Renal cortical epithelial cell (primary cell): ENCODE measurements around the gene LRP5. TPM values are rescaled to one million over a fixed set of nuclear protein-coding genes. Genes with fewer than 3 reads are reported as not detected.

ENCODE experiments used
- DNase-seq: peaks from one replicate; pipeline ENCODE4 v3.0.0-alpha.2; 2011; ENCODE audit warnings: low read depth
- total RNA-seq: library from RNA; depleted of rRNA; stranded (reverse); fragments of >200 nt; gene quantifications from 2 replicates; pipeline ENCODE4 v1.2.3, GENCODE V29; 2014

LRP5 gene
- 16.8 and 58.6 TPM in 2 replicates for total RNA-seq

DNA sequence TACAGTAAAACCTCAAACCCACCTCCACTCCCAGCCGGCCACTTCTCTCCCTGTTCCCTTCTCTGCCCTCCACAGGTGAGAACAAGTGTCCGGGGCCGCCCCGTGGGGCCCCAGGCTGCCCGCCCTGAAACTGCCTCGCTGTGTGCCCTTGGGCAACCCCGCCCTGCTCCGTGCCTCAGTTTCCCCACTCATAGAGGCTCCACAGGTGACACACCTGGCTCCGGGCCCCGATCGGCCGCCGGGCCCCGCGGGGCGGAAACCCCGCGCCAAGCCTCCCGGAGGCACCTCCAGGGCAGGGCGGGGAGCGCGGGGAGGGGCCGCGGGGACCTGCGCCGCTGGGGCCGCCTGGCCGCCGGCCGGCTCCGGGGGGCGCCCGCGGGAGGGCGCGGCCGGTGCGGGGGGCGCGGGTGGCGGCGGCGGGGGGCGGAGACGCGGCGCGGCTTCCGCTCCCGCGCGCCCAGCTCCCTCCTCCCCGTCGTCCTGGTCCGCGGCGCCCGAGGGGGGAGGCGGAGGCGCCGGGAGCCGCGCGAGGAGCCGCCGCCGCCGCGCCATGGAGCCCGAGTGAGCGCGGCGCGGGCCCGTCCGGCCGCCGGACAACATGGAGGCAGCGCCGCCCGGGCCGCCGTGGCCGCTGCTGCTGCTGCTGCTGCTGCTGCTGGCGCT, at the start of gene LRP5:
TSS of gene LRP5 (plus strand) at position 475 of the 663 bp plus-strand sequence. CDS start at position 599, 124 bp downstream.
- DNase-seq = no peak

- DNase-seq = no peak
Observed at GRCh38 chr11:68263444-68264035, 48.9 kb upstream of the LRP5 start.

- DNase-seq = no peak
Observed at GRCh38 chr11:68264244-68264643, 48.1 kb upstream of the LRP5 start.

DNA sequence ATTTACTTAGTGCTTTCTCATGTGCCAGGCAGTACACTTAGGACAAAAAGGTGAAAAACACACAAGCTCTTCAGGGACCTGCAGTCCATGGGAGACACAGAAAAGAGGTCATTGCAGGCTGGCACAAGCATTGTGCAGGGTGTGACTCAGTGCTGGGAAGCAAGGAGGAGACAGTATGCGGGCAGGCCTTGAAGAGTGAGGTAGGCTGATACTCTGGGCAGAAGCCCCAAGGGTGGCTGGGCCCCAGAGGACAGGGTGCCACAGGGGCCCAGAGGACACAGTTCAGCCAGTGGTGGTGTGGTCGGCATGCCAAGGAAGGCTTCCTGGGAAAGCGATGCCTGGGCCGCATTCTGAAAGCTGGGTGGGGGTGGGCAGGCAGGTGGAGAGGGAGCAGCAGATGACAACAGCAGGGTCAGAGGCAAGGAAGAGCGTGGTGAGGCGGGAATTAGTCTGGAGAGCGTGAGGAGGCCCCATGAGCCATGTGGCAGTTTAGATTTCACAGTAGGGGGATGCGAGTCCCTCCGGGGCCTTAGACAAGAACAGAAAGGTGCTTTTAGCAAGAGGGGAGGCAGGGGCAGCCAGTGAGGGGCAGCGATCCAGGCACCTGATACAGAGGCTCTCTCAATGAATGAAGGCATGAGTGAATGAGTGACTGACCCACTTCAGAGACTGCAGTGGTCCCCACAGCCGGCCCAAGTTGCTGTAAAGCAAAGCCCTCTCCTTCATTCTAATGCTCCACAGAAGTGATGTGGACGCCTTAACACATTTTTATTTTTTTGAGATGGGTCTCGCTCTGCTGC, 47.5 kb upstream of the LRP5 start:
- no peak for DNase-seq

DNA sequence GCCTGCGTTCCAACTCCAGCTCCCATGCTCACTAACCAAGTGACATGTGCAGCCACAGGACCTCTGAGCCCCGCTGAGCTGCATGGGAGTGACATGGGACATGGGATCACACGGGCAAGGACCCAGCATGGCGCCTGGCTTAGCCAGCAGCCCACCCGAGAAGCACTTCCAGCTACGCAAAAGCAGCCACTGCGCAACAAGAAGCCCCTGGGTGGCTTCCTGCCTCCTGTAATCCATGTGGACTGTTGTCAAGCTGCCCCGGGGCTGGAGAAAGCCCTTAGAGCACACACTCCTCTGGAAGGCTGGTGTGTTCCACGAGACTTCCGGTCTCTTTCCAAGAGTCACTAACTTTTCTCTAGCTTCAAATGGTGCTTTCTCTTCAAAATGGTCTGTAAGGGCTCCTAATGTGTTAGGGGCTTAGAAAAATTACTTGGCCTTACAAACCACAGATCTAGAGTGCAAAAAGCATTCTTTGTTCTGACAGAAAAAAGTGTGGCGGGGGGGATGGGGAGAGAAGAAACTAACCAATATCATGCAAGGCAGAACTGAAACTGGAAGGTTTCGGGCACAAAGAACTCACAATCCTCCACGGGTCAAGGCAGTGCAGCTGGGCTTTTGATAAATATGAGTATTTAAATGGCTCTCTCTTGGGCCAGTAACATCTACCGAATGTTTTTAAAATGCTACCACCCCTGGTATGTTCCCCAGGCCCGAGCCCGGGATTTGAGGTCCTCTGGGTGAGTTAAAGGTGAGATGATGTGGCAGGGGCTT, 46.1 kb upstream of the LRP5 start:
- DNase-seq = no peak

DNA sequence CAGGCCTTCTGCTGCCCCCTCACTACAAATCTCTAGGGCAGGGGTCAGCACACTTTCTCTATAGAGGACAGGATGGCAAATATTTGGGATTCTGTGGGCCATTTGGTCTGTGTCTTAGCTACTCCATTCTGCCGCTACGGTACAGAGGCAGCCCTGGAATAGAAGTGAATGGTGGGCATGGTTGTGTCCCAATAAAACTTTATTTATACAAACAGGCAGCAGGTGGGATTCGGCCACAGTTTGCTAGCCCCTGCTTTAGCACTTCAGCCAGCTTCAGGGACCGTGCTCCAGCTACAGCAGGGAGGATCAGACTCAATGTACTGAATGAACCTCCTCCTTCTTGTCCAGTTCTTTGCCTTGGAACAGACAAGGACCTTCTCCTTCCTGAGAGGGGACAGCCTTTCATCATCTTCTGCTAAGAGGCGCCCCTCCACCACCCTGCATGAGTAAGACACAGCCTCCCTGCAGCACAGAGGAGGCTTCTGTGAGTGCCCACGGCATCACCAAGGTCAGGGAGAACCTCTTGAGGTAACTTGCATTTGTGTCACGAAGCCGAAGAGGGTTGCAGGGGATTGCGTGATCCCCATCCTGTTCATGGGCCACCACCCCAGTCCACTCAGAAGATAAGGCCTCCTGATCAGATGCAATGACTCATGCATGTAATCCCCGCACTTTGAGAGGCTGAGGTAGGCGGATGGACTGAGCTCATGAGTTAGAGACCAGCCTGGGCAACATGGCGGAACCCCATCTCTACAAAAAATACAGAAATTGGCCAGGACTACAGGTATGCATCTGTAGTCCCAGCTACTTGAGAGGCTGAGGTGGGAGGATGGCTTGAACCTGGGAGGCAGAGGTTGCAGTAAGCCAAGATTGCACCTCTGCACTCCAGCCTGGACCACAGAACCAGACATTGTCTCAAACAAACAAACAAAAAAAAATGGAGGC, 45.2 kb upstream of the LRP5 start:
- no peak for DNase-seq

DNA sequence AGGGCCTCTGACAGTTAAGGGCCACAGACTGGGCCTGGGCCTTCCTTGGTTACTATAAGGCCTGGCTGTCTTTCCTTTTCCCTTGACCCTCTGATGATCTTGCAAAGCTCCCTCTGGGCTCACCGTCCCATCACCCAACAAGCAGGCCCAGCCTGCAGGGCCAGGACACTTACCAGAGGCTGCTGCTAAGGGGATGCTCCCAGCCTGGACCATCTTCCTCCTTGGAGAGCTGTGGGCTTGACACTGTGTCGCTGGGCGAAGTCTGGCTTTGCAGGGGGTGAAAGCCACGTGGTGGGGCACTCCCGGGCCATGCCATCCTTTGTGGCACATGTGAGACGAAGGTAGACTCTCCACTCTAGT, 44.5 kb upstream of the LRP5 start:
- DNase-seq = no peak

GRCh38 chr11:68269414-68270081, 42.8 kb upstream of the LRP5 start:
- DNase-seq = peak; percentile 54

DNA sequence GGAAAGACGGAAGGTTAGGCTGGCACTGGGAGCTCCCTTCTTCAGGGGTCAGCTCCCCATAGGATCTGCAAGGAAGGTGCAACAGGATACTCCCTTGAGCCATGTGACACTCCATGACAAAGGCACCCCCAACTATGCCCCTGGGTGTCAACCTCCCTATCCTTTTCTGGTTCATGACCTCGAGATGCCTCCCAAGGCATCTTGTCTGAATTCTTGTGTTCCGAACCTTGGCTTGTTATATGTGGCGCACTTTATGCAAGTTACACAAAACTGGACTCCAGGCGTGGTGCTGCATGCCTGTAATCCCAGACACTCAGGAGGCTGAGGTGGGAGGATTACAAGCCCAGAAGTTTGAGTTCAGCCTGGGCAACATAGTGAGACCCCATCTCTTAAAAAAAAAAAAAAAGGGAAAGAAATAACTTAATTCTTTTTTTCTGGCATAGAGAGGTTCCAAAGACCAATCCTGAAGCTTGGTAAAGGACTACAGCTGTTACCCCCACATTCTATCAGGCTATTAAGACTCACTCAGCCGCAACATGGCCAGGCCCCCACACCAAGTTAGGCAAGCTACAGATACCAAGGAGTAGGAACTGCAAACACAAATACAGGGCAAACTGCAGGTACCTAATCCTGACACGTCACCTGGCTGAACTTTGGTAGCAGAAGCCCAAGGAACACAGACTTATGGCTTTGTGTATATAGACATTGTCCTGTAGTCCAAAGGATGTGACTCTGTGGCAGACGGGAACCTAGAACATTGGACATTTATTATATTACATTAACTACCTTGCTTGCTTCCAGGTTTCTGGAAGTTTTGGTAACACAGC, 42.0 kb upstream of the LRP5 start:
- no peak for DNase-seq

- peak; percentile 61 for DNase-seq
Observed at GRCh38 chr11:68271023-68271780, 41.2 kb upstream of the LRP5 start.

- DNase-seq = peak; percentile 74
Observed at GRCh38 chr11:68271781-68272608, 40.4 kb upstream of the LRP5 start, which contains the start of gene C11orf24. C11orf24 (minus strand) TSS chr11:68271973; CDS start chr11:68263767, 8,206 bp downstream.

- no peak for DNase-seq
Observed at GRCh38 chr11:68273026-68273738, 39.2 kb upstream of the LRP5 start.

DNA sequence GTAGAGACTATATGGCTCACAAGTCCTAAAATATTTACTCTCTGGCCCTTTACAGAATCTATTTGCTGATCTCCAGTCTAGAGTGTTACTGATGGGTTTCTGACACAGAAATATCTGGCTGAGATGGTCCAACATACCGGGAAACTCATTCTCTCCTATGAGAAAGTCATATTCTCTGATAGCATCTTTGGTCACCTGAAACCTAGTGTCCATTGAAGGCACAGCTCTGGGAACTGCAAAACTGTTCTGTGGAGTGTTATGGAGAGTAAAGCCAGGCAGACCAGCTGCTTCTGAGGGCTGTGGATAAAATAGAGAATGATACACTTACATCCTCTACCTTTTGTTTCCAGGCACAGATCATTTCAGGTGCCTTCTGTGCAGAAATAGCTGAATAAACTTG, 38.1 kb upstream of the LRP5 start:
- DNase-seq = no peak

DNA sequence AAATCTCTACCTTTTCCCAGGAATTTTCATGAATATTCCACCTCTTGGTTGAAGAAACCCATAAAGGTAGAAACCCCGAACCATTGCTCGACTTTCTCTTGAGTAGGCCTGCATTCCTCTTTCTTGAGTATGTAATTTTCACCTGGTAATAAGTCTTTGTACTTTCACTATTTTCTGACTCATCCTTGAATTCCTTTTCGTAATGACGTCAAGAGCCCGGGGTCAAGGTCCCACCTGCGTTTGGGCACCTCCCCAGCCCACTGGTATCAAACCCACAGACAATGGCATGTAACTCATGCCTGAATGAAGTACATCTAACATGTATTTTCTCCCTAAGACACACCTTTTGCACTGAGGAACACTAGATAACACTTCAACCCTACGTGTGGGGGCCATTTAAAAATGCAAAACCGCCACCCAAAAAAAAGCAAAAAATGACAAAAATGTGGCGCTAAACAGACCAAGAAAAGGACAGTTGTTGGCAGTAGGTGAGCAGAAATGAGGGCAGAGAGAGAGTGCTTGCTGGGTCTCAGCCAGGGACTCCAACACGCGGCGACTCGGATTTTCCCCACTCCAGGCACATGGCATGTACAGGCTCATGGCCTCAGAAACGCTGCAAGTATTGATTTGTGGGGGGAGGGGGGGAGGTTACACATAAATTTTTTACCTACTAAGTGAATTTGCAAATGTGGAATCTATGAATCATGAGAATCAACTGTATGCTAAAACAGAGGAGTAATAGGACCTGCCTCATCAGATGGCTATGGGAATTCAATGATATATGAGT, 36.5 kb upstream of the LRP5 start:
- peak; percentile 38 for DNase-seq

- DNase-seq = no peak
Observed at GRCh38 chr11:68276861-68277260, 35.5 kb upstream of the LRP5 start.

DNA sequence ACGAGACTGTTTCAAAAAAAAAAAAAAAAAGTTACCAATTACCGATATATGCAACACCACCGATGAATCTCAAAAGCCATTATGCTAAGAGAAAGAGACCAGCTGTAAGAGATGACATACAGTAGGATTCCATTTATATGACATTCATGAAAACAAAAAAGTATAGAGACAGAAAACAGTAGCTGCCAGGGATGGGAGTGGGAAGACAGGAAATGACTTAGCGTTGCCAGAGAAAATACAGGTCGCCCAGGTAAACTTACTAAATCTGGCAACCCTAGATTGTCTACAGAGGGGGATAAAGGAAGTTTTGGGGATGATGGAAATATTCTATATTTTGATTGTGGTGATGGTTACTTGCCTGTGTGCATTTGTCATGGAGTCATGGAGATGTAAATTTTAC, 32.7 kb upstream of the LRP5 start:
- DNase-seq = no peak
